GM12872 (cell line): ENCODE results near the gene ENPP7.

Source experiments
- TF ChIP-seq, protein P1 (sequence below): IDR thresholded peaks from 3 replicates; pipeline ENCODE4 v1.5.1; 2011; ENCODE audit warnings: low read depth, mild to moderate bottlenecking, low read length, moderate library complexity; ENCODE audit not compliant: insufficient read depth

Gene ENPP7

DNA sequence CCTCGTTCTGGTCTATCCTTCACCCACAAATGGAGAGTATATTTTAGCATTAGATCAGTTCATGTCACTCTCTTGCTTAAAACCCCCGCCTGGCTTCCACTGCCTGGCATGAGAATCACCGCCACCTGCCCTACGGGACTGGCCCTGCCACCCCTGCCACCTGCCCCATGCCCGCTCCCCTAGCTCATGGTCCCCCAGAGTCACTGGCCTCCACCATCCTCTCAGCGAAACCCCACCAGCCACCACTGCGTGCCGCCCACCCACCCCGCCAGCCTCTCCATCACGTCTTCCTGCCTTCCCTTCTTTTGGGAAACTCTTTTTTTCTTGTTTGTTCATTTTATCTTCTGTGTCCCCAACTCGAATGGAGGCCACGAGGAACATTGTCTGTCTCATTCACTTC lies 982 bp upstream of the ENPP7 start:
- TF ChIP-seq, protein P1, sequence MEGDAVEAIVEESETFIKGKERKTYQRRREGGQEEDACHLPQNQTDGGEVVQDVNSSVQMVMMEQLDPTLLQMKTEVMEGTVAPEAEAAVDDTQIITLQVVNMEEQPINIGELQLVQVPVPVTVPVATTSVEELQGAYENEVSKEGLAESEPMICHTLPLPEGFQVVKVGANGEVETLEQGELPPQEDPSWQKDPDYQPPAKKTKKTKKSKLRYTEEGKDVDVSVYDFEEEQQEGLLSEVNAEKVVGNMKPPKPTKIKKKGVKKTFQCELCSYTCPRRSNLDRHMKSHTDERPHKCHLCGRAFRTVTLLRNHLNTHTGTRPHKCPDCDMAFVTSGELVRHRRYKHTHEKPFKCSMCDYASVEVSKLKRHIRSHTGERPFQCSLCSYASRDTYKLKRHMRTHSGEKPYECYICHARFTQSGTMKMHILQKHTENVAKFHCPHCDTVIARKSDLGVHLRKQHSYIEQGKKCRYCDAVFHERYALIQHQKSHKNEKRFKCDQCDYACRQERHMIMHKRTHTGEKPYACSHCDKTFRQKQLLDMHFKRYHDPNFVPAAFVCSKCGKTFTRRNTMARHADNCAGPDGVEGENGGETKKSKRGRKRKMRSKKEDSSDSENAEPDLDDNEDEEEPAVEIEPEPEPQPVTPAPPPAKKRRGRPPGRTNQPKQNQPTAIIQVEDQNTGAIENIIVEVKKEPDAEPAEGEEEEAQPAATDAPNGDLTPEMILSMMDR, result no peak

DNA sequence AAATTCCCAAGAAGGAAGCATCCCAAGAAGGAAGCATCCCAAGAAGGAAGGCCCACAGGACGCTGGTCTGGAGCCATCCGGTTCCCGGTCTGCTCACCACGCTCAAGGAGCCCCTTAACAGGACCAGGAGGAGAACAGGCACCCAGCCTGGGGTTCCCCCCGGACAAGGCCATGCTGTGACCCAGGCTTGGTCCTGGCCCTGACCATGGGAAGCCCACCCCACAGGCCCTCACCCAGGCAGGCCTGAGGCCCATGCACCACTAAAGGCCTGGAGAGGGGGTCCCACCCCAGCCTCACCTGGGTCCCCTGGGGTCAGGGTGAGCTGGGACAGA lies 340 bp upstream of the ENPP7 start:
- TF ChIP-seq, protein P1, result no peak

GRCh38 chr17:79732254-79732653 lies 1.5 kb downstream of the ENPP7 start:
- TF ChIP-seq, protein P1, result no peak

DNA sequence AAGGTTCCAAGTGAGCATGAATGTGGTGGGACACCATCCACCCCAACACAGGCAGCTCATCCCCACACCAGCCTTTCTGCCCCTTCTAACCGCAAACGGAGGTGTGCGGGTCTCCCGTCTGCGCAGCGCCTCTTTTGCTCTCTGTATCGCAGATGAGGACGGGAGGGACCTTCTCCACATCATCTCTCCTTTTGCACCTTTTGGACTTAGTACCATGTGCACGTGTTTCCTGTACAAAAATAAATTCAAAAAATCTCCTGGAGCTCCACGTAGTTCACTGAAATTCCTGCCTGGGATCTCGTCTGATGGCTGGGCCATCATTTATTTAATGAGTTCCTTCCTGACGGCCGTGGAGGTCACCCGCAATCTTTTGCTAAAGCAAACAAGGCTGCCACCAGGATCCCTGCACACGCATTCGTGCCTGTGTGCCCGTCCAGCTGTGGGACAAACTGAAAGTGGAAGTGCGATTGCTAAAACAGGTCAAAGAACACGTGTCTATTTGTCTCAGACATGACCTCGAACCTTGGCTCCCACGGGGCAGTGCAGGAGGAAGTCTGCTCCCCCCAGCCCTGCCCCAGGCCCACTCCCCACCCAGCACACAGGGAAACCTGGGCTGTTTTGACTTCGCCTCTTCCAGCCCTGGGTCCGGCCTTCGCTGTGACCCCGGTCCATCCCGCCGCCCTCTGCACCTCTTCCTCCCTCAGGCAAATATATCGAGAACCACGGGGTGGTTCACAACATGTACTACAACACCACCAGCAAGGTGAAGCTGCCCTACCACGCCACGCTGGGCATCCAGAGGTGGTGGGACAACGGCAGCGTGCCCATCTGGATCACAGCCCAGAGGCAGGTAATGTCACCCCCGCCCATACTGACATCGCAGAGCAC lies 2.3 kb downstream of the ENPP7 start:
- TF ChIP-seq, protein P1, result no peak

GRCh38 chr17:79733692-79734070 lies 2.9 kb downstream of the ENPP7 start:
- TF ChIP-seq, protein P1, result no peak

DNA sequence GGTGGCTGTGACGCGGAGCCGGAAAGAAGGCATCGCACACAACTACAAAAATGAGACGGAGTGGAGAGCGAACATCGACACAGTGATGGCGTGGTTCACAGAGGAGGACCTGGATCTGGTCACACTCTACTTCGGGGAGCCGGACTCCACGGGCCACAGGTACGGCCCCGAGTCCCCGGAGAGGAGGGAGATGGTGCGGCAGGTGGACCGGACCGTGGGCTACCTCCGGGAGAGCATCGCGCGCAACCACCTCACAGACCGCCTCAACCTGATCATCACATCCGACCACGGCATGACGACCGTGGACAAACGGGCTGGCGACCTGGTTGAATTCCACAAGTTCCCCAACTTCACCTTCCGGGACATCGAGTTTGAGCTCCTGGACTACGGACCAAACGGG lies 4.4 kb downstream of the ENPP7 start:
- TF ChIP-seq, protein P1, result no peak

- TF ChIP-seq, protein P1, result no peak
Measured at GRCh38 chr17:79737046-79737921, 6.5 kb downstream of the ENPP7 start.
